HepG2 (cell line): ENCODE data around the gene INHBB. TPM values are rescaled to one million over a fixed set of nuclear protein-coding genes. Genes with fewer than 3 reads are reported as not detected.

ENCODE experiments used
- BCL6 ChIP-seq: IDR thresholded peaks from 2 replicates; pipeline ENCODE4 v1.6.1; 2016; ENCODE audit warnings: missing genetic modification reagents, missing compliant biosample characterization
- CC2D1A ChIP-seq: sonication (generic); formaldehyde crosslinking; IDR thresholded peaks from 2 replicates; pipeline ENCODE4 v1.8.1; 2023; ENCODE audit warnings: mild to moderate bottlenecking, missing genetic modification reagents
- CHD4 ChIP-seq: fragments of 200-600 bp; sonication (generic); IDR thresholded peaks from 2 replicates; pipeline ENCODE4 v1.7.0; 2017; ENCODE audit warnings: mild to moderate bottlenecking, low read length, borderline replicate concordance
- ESRRA ChIP-seq: sonication (generic); formaldehyde crosslinking; IDR thresholded peaks from 2 replicates; pipeline ENCODE4 v1.5.1; 2020; ENCODE audit warnings: mild to moderate bottlenecking, low read depth, missing genetic modification reagents
- HNRNPH1 ChIP-seq: fragments of 200-400 bp; formaldehyde crosslinking; optimal IDR thresholded peaks from 2 replicates; pipeline ENCODE3; 2017; ENCODE audit warnings: mild to moderate bottlenecking, low read depth, low read length
- HOXA5 ChIP-seq: sonication (generic); formaldehyde crosslinking; IDR thresholded peaks from 2 replicates; pipeline ENCODE4 v1.4.0; 2020; ENCODE audit warnings: missing genetic modification reagents
- HOXA9 ChIP-seq: sonication (generic); formaldehyde crosslinking; IDR thresholded peaks from 2 replicates; pipeline ENCODE4 v1.8.1; 2022; ENCODE audit warnings: missing genetic modification reagents, mild to moderate bottlenecking, moderate library complexity, borderline replicate concordance
- KDM5A ChIP-seq: fragments of 200-600 bp; sonication (generic); IDR thresholded peaks from 2 replicates; pipeline ENCODE4 v1.7.0; 2018; ENCODE audit warnings: antibody characterized with exemption, mild to moderate bottlenecking, low read length, borderline replicate concordance
- MYC ChIP-seq: sonication (generic); formaldehyde crosslinking; IDR thresholded peaks from 2 replicates; pipeline ENCODE4 v1.9.0; 2021; ENCODE audit warnings: missing genetic modification reagents, borderline replicate concordance
- RAD21 ChIP-seq: fragments of 450-650 bp; formaldehyde crosslinking; IDR thresholded peaks from 2 replicates; pipeline ENCODE4 v1.5.0; 2020; ENCODE audit warnings: mild to moderate bottlenecking
- TBX3 ChIP-seq: fragments of 450-650 bp; IDR thresholded peaks from 2 replicates; pipeline ENCODE4 v1.6.1; 2017; ENCODE audit warnings: antibody characterized with exemption, mild to moderate bottlenecking, inconsistent platforms, borderline replicate concordance
- YEATS2 ChIP-seq: sonication (generic); formaldehyde crosslinking; IDR thresholded peaks from 2 replicates; pipeline ENCODE4 v1.4.0; 2020; ENCODE audit warnings: missing genetic modification reagents, borderline replicate concordance
- ZBTB20 ChIP-seq: sonication (generic); formaldehyde crosslinking; IDR thresholded peaks from 2 replicates; pipeline ENCODE4 v1.8.1; 2023; ENCODE audit warnings: missing genetic modification reagents, low read depth, mild to moderate bottlenecking, borderline replicate concordance
- ZBTB42 ChIP-seq: sonication (generic); formaldehyde crosslinking; IDR thresholded peaks from 2 replicates; pipeline ENCODE4 v1.5.0; 2020; ENCODE audit warnings: mild to moderate bottlenecking, missing genetic modification reagents
- ZNF510 ChIP-seq: sonication (generic); formaldehyde crosslinking; IDR thresholded peaks from 2 replicates; pipeline ENCODE4 v1.4.0; 2020; ENCODE audit warnings: low read depth, mild to moderate bottlenecking, missing genetic modification reagents
- ZNF788 ChIP-seq: sonication (generic); formaldehyde crosslinking; IDR thresholded peaks from 2 replicates; pipeline ENCODE4 v1.5.0; 2020; ENCODE audit warnings: mild to moderate bottlenecking, missing genetic modification reagents, borderline replicate concordance
- polyA plus RNA-seq, 8 experiments: library from polyadenylated mRNA; depleted of rRNA in 3 of 8; stranded (reverse) in 7 of 8; unstranded in 1 of 8; fragments of >200 nt; fragmentation: Illumina TruSeq in 4 of 8; extraction: Trizol in 4 of 8; gene quantifications; 2 replicates each; pipeline versions ENCODE4 v1.2.1 to v1.2.3, GENCODE V29; 2011 to 2016; ENCODE audit warnings: low read depth in 4 of 8, missing spikeins in 1 of 8, mixed read lengths in 1 of 8; ENCODE audit not compliant: insufficient read depth in 1 of 8
- total RNA-seq, 5 experiments: library from RNA; depleted of rRNA; stranded (reverse); fragments of >200 nt; fragmentation: Illumina TruSeq; extraction: Trizol; gene quantifications; 2 replicates each; pipeline ENCODE4 v1.2.3, GENCODE V29; 2016; ENCODE audit warnings: low read depth in 1 of 5
- TF ChIP-seq, protein P1 (sequence below), 2 experiments: sonication (generic) in 1 of 2; formaldehyde crosslinking in 1 of 2; IDR thresholded peaks; 2 replicates each; pipeline versions ENCODE4 v1.4.0 to v1.6.1; 2018 to 2020; ENCODE audit warnings: missing genetic modification reagents in 2 of 2, borderline replicate concordance in 1 of 2, low read depth in 1 of 2, mild to moderate bottlenecking in 1 of 2, missing biosample characterization in 1 of 2
- TF ChIP-seq, protein P2 (sequence below): IDR thresholded peaks from 2 replicates; pipeline ENCODE4 v1.6.1; 2012; ENCODE audit warnings: inconsistent platforms
- TF ChIP-seq, protein P3 (sequence below): sonication (generic); formaldehyde crosslinking; IDR thresholded peaks from 2 replicates; pipeline ENCODE4 v1.4.0; 2020; ENCODE audit warnings: missing genetic modification reagents; ENCODE audit errors: not compliant biosample characterization
- TF ChIP-seq, protein P4 (sequence below): IDR thresholded peaks from 2 replicates; pipeline ENCODE4 v1.6.1; 2018; ENCODE audit warnings: missing genetic modification reagents
- TF ChIP-seq, protein P5 (sequence below): sonication (generic); formaldehyde crosslinking; IDR thresholded peaks from 2 replicates; pipeline ENCODE4 v1.5.0; 2020; ENCODE audit warnings: missing genetic modification reagents

Gene INHBB
- total and polyA plus RNA-seq, 2 of the 13 experiments (the other 11 are each of a cell fraction or from before 2014, with no cell fraction given) = 0.20 to 1.7 TPM

DNA sequence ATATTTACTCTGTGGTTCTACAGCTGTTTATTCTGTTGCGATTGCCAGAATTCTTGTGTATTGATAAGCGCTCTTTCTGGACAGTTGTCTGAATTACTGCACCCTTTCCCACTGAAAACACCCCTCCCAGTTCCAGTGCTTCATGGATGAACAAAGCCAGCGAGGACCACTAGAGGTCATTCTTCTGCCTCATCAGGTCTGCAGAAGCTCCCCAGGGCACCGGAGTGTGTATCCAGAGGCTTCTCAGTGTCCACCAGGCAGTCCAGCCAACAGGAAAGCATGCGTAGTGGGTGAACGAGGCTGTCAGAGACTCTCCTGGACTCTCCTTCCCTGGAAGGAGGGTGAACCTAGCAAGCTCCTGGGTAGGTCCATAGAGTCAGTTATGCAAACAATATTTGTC lies 40.6 kb upstream of the INHBB start (continued):
- TF ChIP-seq HOXA5 (CRISPR knock-in tag) (no peak), BCL6 (no peak), HNRNPH1 (no peak), ZBTB20 (no peak), MYC (CRISPR knock-in tag) (no peak), ZBTB42 (no peak), CHD4 (no peak), ZNF788 (CRISPR knock-in tag) (no peak), HOXA9 (CRISPR knock-in tag) (no peak), CC2D1A (CRISPR knock-in tag) (no peak), ESRRA (no peak), YEATS2 (CRISPR knock-in tag) (no peak), RAD21 (peak; percentile 70), TBX3 (no peak), KDM5A (no peak), ZNF510 (CRISPR knock-in tag) (no peak)
- TF ChIP-seq, protein P1, sequence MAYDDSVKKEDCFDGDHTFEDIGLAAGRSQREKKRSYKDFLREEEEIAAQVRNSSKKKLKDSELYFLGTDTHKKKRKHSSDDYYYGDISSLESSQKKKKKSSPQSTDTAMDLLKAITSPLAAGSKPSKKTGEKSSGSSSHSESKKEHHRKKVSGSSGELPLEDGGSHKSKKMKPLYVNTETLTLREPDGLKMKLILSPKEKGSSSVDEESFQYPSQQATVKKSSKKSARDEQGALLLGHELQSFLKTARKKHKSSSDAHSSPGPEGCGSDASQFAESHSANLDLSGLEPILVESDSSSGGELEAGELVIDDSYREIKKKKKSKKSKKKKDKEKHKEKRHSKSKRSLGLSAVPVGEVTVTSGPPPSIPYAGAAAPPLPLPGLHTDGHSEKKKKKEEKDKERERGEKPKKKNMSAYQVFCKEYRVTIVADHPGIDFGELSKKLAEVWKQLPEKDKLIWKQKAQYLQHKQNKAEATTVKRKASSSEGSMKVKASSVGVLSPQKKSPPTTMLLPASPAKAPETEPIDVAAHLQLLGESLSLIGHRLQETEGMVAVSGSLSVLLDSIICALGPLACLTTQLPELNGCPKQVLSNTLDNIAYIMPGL (CRISPR knock-in tag; IDR thresholded peaks at IDR 0.05; ENCODE audit: borderline replicate concordance in 1 of 2, low read depth in 1 of 2) = 0 out of 4 replicates have a peak, but pooled peaks of 1 of the 2 experiments have one; percentile 33
- TF ChIP-seq, protein P2, sequence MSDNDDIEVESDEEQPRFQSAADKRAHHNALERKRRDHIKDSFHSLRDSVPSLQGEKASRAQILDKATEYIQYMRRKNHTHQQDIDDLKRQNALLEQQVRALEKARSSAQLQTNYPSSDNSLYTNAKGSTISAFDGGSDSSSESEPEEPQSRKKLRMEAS = no peak
- TF ChIP-seq, protein P3, sequence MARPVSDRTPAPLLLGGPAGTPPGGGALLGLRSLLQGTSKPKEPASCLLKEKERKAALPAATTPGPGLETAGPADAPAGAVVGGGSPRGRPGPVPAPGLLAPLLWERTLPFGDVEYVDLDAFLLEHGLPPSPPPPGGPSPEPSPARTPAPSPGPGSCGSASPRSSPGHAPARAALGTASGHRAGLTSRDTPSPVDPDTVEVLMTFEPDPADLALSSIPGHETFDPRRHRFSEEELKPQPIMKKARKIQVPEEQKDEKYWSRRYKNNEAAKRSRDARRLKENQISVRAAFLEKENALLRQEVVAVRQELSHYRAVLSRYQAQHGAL = no peak
- TF ChIP-seq, protein P4, sequence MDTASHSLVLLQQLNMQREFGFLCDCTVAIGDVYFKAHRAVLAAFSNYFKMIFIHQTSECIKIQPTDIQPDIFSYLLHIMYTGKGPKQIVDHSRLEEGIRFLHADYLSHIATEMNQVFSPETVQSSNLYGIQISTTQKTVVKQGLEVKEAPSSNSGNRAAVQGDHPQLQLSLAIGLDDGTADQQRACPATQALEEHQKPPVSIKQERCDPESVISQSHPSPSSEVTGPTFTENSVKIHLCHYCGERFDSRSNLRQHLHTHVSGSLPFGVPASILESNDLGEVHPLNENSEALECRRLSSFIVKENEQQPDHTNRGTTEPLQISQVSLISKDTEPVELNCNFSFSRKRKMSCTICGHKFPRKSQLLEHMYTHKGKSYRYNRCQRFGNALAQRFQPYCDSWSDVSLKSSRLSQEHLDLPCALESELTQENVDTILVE (CRISPR knock-in tag) = no peak
- TF ChIP-seq, protein P5, sequence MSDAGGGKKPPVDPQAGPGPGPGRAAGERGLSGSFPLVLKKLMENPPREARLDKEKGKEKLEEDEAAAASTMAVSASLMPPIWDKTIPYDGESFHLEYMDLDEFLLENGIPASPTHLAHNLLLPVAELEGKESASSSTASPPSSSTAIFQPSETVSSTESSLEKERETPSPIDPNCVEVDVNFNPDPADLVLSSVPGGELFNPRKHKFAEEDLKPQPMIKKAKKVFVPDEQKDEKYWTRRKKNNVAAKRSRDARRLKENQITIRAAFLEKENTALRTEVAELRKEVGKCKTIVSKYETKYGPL (CRISPR knock-in tag) = no peak
